Mesenchymal stem cell (in vitro differentiated cells and primary cell): ENCODE data around the gene SLC25A13.
A peak's percentile ranks its signal among the peaks of the same experiment; 100 is the strongest.

Experiments
- DNase-seq: peaks from one replicate; pipeline ENCODE4 v3.0.0-alpha.2; 2013
- H2AFZ ChIP-seq: one replicate; pipeline ENCODE4 v1.6.1; 2013; ENCODE audit warnings: low read depth, mild to moderate bottlenecking, control low read depth, inconsistent platforms, low read length, moderate library complexity
- H2AK5ac ChIP-seq: 2 replicates; pipeline ENCODE4 v1.6.1; 2013; ENCODE audit warnings: low read length, moderate library complexity, mild to moderate bottlenecking, inconsistent platforms; ENCODE audit not compliant: severe bottlenecking
- H2BK120ac ChIP-seq: one replicate; pipeline ENCODE4 v1.6.1; 2013; ENCODE audit warnings: low read depth, mild to moderate bottlenecking, inconsistent platforms, low read length, moderate library complexity
- H2BK12ac ChIP-seq, 2 experiments: one replicate each; pipeline ENCODE4 v1.6.1; 2013; ENCODE audit warnings: inconsistent platforms in 2 of 2, low read length in 2 of 2, mild to moderate bottlenecking in 2 of 2, moderate library complexity in 2 of 2, control low read depth in 1 of 2
- H2BK15ac ChIP-seq: one replicate; pipeline ENCODE4 v1.6.1; 2013; ENCODE audit warnings: mild to moderate bottlenecking, low read depth, inconsistent platforms; ENCODE audit not compliant: poor library complexity, severe bottlenecking
- H2BK5ac ChIP-seq: 2 replicates; pipeline ENCODE4 v1.6.1; 2013; ENCODE audit warnings: low read depth, mild to moderate bottlenecking, low read length, control low read depth, inconsistent platforms; ENCODE audit not compliant: poor library complexity, severe bottlenecking
- H3K14ac ChIP-seq, 2 experiments: one replicate each; pipeline ENCODE4 v1.6.1; 2013; ENCODE audit warnings: inconsistent platforms in 2 of 2, low read length in 2 of 2, control low read depth in 1 of 2, mild to moderate bottlenecking in 1 of 2, moderate library complexity in 1 of 2
- H3K18ac ChIP-seq, 2 experiments: one replicate each; pipeline ENCODE4 v1.6.1; 2013; ENCODE audit warnings: inconsistent platforms in 2 of 2, low read length in 2 of 2, control low read depth in 1 of 2, low read depth in 1 of 2, mild to moderate bottlenecking in 1 of 2
- H3K23ac ChIP-seq, 2 experiments: one replicate each; pipeline ENCODE4 v1.6.1; 2013; ENCODE audit warnings: inconsistent platforms in 2 of 2, low read length in 2 of 2, mild to moderate bottlenecking in 2 of 2, moderate library complexity in 2 of 2, control low read depth in 1 of 2
- H3K27ac ChIP-seq: 2 replicates; pipeline ENCODE4 v1.5.1; 2013; ENCODE audit warnings: mild to moderate bottlenecking, moderate library complexity, low read length, control low read depth, inconsistent platforms; ENCODE audit not compliant: poor library complexity, severe bottlenecking
- H3K27me3 ChIP-seq, 2 experiments: 2 replicates each; pipeline versions ENCODE4 v1.6.1 to v1.7.0; 2013; ENCODE audit warnings: low read length in 2 of 2, mild to moderate bottlenecking in 2 of 2, moderate library complexity in 2 of 2, control low read depth in 1 of 2, inconsistent platforms in 1 of 2; ENCODE audit not compliant: control insufficient read depth in 1 of 2, insufficient read depth in 1 of 2
- H3K36me3 ChIP-seq, 2 experiments: 2 replicates each; pipeline versions ENCODE4 v1.6.1 to v1.7.0; 2013; ENCODE audit warnings: low read length in 2 of 2, control low read depth in 1 of 2, inconsistent platforms in 1 of 2, low read depth in 1 of 2, mild to moderate bottlenecking in 1 of 2; ENCODE audit not compliant: insufficient read depth in 2 of 2, control insufficient read depth in 1 of 2
- H3K4ac ChIP-seq, 2 experiments: one replicate each; pipeline ENCODE4 v1.6.1; 2013; ENCODE audit warnings: inconsistent platforms in 2 of 2, low read length in 2 of 2, mild to moderate bottlenecking in 2 of 2, moderate library complexity in 2 of 2, control low read depth in 1 of 2, low read depth in 1 of 2
- H3K4me1 ChIP-seq: 2 replicates; pipeline ENCODE4 v1.6.1; 2013; ENCODE audit warnings: low read depth, low read length, control low read depth; ENCODE audit not compliant: control insufficient read depth, insufficient read depth
- H3K4me2 ChIP-seq: 2 replicates; pipeline ENCODE4 v1.6.1; 2013; ENCODE audit warnings: low read length, mild to moderate bottlenecking, inconsistent platforms; ENCODE audit not compliant: poor library complexity, severe bottlenecking
- H3K4me3 ChIP-seq, 2 experiments: 2 replicates each; pipeline versions ENCODE4 v1.5.1 to v1.7.0; 2013; ENCODE audit warnings: low read length in 2 of 2, mild to moderate bottlenecking in 2 of 2, control low read depth in 1 of 2, low read depth in 1 of 2; ENCODE audit not compliant: insufficient read depth in 1 of 2
- H3K79me1 ChIP-seq: replicated peaks from 2 replicates; pipeline ENCODE4 v1.6.1; 2013; ENCODE audit warnings: mild to moderate bottlenecking, control low read depth, low read length, inconsistent platforms; ENCODE audit not compliant: poor library complexity, severe bottlenecking
- H3K9ac ChIP-seq: 2 replicates; pipeline ENCODE4 v1.7.0; 2013; ENCODE audit warnings: mild to moderate bottlenecking, low read length, moderate library complexity
- H3K9me3 ChIP-seq: 2 replicates; pipeline ENCODE4 v1.7.0; 2013; ENCODE audit warnings: mild to moderate bottlenecking, low read length; ENCODE audit not compliant: control insufficient read depth
- H4K8ac ChIP-seq: one replicate; pipeline ENCODE4 v1.6.1; 2013; ENCODE audit warnings: inconsistent platforms, mild to moderate bottlenecking, low read length, moderate library complexity
- H4K91ac ChIP-seq: one replicate; pipeline ENCODE4 v1.6.1; 2013; ENCODE audit warnings: mild to moderate bottlenecking, low read length, inconsistent platforms
- WGBS: methylation state at CpG from one replicate; pipeline ENCODE4 v1.1.7; 2013; ENCODE audit warnings: mixed read lengths; 5-methylcytosine and 5-hydroxymethylcytosine counted together

The SLC25A13 gene

DNA sequence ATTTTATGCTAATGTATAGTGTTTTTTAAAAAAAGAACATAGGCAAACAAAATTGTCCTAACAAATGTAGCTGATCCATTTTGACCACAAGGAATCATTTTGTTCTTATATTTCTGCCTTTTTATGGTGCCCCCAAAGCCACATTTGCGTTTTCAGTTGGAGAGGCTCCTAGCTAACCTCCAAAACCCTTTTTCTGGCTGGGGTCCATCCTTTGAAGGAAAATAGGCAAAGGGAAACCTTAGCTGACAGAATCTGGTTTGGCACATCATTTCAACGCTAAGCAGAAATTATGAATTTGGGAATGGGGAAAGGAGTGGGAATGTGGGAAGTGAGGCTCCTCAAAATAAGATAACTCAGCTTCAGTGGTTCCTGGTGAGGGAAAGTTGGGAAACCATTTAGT lies 25.6 kb upstream of the SLC25A13 start:
- no peak overlapping the region for H2AK5ac ChIP-seq
- H3K23ac ChIP-seq: no peak overlapping the region
- no peaks in the 10 kb centered on the region for H3K27me3 ChIP-seq
- no peak overlapping the region for H3K9ac ChIP-seq
- DNase-seq: no peak
- no peaks in the 10 kb centered on the region for H3K36me3 ChIP-seq
- H2BK12ac ChIP-seq: no peak overlapping the region
- H2BK120ac ChIP-seq: no peak overlapping the region
- H4K8ac ChIP-seq: no peak overlapping the region
- no peak overlapping the region for H2BK5ac ChIP-seq
- no peaks in the 10 kb centered on the region for H3K79me1 ChIP-seq
- no peak overlapping the region for H2AFZ ChIP-seq
- no peaks in the 10 kb centered on the region for H3K9me3 ChIP-seq
- H4K91ac ChIP-seq: no peak overlapping the region
- no peak overlapping the region for H3K4me3 ChIP-seq
- no peak overlapping the region for H3K27ac ChIP-seq
- H3K4me1 ChIP-seq: peaks cover 2% of the 10 kb centered on the region
- H3K4ac ChIP-seq: no peak overlapping the region
- H3K18ac ChIP-seq: no peak overlapping the region
- H3K4me2 ChIP-seq: no peak overlapping the region
- no peak overlapping the region for H3K14ac ChIP-seq
- H2BK15ac ChIP-seq: no peak overlapping the region
- 88% methylated on average over 2 of the region's 2 CpGs for WGBS

DNA sequence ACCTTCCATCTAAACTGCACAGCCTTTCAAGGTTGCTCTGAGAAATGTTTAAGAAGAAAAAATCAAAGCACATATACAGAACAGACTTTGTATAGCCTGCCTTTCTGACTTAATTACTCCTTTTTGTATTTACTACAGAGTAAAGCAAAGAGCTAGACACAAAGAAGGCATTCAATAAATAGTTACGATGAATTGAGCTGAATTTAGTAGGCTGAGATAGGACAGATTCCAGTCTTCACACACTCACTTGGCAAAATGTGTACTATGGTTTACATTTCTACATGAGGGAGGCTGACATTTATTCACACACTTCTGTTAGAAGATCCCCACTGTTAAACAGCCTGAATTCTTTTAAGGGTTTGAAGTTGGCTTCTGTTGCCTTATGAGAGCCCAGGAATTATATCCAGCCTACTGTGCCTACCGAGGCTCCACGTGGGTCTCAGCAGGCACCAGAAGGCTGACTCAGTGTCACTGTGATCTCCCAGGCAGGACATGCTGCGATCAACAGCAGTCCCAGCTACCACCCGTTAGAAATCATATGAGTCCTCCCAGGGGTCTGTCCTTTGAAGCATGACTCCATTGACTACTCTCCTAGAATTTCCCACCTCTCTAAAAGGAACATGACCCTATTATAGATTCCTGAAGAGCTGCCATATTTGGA lies 24.5 kb upstream of the SLC25A13 start:
- no peak for DNase-seq
- no peaks in the 10 kb centered on the region for H3K79me1 ChIP-seq
- 38% methylated on average over 4 of the region's 5 CpGs for WGBS

DNA sequence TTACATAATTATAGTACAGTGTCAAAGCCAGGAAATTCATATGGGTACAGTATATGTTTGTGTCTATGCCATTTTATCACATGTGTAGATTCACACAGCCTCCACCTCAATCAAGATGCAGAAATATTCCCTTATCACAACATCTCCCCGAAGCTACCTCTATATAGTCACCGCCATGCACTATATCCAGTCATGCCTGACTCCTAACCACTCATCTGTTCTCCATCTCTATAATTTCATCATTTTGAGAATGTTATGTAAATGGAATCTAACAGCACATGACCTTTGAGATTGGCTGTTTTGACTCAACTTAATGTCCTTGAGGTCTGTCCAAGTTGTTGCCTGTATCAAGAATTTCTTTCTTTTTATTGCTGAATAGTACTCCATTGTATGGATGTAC lies 22.3 kb upstream of the SLC25A13 start:
- Histone ChIP-seq H3K4me1 (peaks cover 2% of the 10 kb centered on the region), H3K18ac (no peak overlapping the region), H3K4ac (no peak overlapping the region), H2BK12ac (no peak overlapping the region), H3K79me1 (no peaks in the 10 kb centered on the region), H2BK120ac (no peak overlapping the region), H4K91ac (no peak overlapping the region), H2BK15ac (no peak overlapping the region), H2BK5ac (no peak overlapping the region), H3K4me3 (no peak overlapping the region), H2AK5ac (no peak overlapping the region), H3K36me3 (no peaks in the 10 kb centered on the region), H2AFZ (no peak overlapping the region), H3K14ac (no peak overlapping the region), H3K27ac (no peak overlapping the region), H3K9ac (no peak overlapping the region), H3K27me3 (no peaks in the 10 kb centered on the region), H3K9me3 (no peaks in the 10 kb centered on the region), H3K23ac (no peak overlapping the region), H3K4me2 (no peak overlapping the region), H4K8ac (no peak overlapping the region)
- no peak for DNase-seq
- 90% methylated on average over 2 of the region's 2 CpGs for WGBS

More for the DNA sequence above, 24.5 kb upstream of the SLC25A13 start:
- Histone ChIP-seq H4K91ac (no peak overlapping the region), H3K27me3 (no peaks in the 10 kb centered on the region), H3K4me1 (peaks cover 2% of the 10 kb centered on the region), H2BK5ac (no peak overlapping the region), H4K8ac (peak overlapping the region; percentile 53), H3K36me3 (no peaks in the 10 kb centered on the region), H2BK15ac (no peak overlapping the region), H2AFZ (no peak overlapping the region), H3K4me2 (no peak overlapping the region), H3K9ac (no peak overlapping the region), H2BK12ac (no peak overlapping the region), H3K23ac (no peak overlapping the region), H2BK120ac (no peak overlapping the region), H2AK5ac (no peak overlapping the region), H3K27ac (no peak overlapping the region), H3K18ac (peak overlapping the region in 1 of 2 experiments; percentile 24), H3K14ac (no peak overlapping the region), H3K4ac (no peak overlapping the region), H3K4me3 (no peak overlapping the region), H3K9me3 (no peaks in the 10 kb centered on the region)

DNA sequence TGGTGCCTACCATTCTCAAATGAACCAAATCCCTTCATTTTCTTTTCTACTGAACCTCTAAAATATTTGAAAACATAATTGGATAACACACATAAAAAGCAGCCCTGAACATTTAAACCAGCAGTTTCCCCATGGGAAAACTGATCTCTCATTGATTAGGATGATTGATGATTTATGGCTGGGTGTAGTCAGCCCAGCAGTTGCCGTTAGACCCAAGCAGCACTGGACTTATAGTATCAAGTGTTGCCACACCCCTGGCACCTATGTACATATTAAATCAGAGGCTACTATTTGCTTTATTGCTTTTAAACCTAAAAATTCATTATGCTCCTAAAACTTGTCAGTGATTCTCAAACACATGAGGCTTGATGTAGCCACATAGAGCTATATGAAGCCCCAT lies 20.2 kb upstream of the SLC25A13 start:
- H4K8ac ChIP-seq: no peak overlapping the region
- H3K9ac ChIP-seq: no peak overlapping the region

More for the DNA sequence above, 20.2 kb upstream of the SLC25A13 start:
- Histone ChIP-seq H2AFZ (no peak overlapping the region), H3K27ac (no peak overlapping the region), H3K14ac (no peak overlapping the region), H3K79me1 (no peaks in the 10 kb centered on the region), H3K27me3 (no peaks in the 10 kb centered on the region), H2BK12ac (no peak overlapping the region), H3K9me3 (no peaks in the 10 kb centered on the region), H3K4me1 (peaks cover 2% of the 10 kb centered on the region), H2AK5ac (no peak overlapping the region), H3K4me3 (no peak overlapping the region), H2BK15ac (no peak overlapping the region), H2BK5ac (no peak overlapping the region), H2BK120ac (no peak overlapping the region), H3K36me3 (no peaks in the 10 kb centered on the region), H4K91ac (no peak overlapping the region), H3K4me2 (no peak overlapping the region), H3K18ac (no peak overlapping the region), H3K4ac (no peak overlapping the region), H3K23ac (no peak overlapping the region)
- WGBS: 80% methylated on average over 1 of the region's 1 CpG
- no peak for DNase-seq
